ENCODE results near the gene SERPINA12. TPM values are rescaled to one million over a fixed set of nuclear protein-coding genes. Genes with fewer than 3 reads are reported as not detected.

The SERPINA12 gene, protein sequence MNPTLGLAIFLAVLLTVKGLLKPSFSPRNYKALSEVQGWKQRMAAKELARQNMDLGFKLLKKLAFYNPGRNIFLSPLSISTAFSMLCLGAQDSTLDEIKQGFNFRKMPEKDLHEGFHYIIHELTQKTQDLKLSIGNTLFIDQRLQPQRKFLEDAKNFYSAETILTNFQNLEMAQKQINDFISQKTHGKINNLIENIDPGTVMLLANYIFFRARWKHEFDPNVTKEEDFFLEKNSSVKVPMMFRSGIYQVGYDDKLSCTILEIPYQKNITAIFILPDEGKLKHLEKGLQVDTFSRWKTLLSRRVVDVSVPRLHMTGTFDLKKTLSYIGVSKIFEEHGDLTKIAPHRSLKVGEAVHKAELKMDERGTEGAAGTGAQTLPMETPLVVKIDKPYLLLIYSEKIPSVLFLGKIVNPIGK
- total RNA-seq = 1 to 10 TPM in 1 of 2 donors, under 1 TPM in 1; 0.82 to 1.1 TPM

GRCh38 chr14:94509356-94509755, at the start of gene SERPINA12:
TSS of gene SERPINA12 (minus strand) at chr14:94509469. CDS start at chr14:94498397, 11,072 bp downstream.
- intact Hi-C loops (cut with DNase I) = no loop called here
- no peak for DNase-seq (ENCODE audit: low spot score)
- Histone ChIP-seq H3K4me3 (no peak within 1 kb of the TSS), H3K27me3 (replicated peaks; ENCODE audit: insufficient read depth) (no peaks in the 10 kb centered on the region), H3K4me1 (replicated peaks) (no peaks in the 10 kb centered on the region), H3K36me3 (no peaks in the 10 kb centered on the region), H3K27ac (no peak within 1 kb of the TSS), H3K9me3 (no peaks in the 10 kb centered on the region)
- 78% methylated on average over 3 of the region's 3 CpGs for WGBS
- no peak for TF ChIP-seq CTCF (IDR thresholded peaks at IDR 0.05)
- no peak for TF ChIP-seq POLR2A (IDR thresholded peaks at IDR 0.05)
- TF ChIP-seq POLR2AphosphoS5 (IDR thresholded peaks at IDR 0.05) = no peak

GRCh38 chr14:94558842-94559241, 49.6 kb upstream of the SERPINA12 start:
- H3K27ac ChIP-seq = no peak overlapping the region
- no peaks in the 10 kb centered on the region for H3K27me3 ChIP-seq (replicated peaks; ENCODE audit: insufficient read depth)
- WGBS = 65% methylated on average over 2 of the region's 2 CpGs
- H3K9me3 ChIP-seq = no peaks in the 10 kb centered on the region
- TF ChIP-seq POLR2AphosphoS5 (IDR thresholded peaks at IDR 0.05) (no peak), CTCF (IDR thresholded peaks at IDR 0.05) (no peak), POLR2A (IDR thresholded peaks at IDR 0.05) (no peak)
- intact Hi-C loops (cut with DNase I) = no loop called here
- DNase-seq (ENCODE audit: low spot score) = no peak
- H3K4me3 ChIP-seq = no peak overlapping the region
- H3K4me1 ChIP-seq (replicated peaks) = no peaks in the 10 kb centered on the region
- no peaks in the 10 kb centered on the region for H3K36me3 ChIP-seq

DNA sequence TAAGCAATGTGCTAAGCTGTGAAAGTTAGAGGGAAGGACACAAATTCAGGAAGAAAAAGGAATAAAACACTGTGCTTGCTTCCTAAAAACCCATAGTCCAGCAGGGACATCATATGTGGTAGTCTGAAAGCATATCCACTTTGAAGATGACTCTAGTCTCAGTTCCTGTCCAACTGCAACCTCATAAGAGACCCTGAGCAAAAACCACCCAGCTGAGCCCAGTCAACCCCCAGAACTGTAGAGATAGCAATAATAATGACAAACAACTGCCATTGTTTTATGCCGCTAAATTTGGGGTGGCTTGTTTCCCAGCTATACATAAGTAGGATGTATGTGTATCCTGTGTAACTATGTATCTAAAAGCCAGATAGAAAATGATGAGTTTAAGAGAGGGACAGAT, 48.1 kb upstream of the SERPINA12 start:
- 85% methylated on average over 1 of the region's 1 CpG for WGBS
- intact Hi-C loops (cut with DNase I) = no loop called here
- H3K27me3 ChIP-seq (replicated peaks; ENCODE audit: insufficient read depth) = no peaks in the 10 kb centered on the region
- no peaks in the 10 kb centered on the region for H3K4me1 ChIP-seq (replicated peaks)
- H3K4me3 ChIP-seq = no peak overlapping the region
- no peak for TF ChIP-seq POLR2AphosphoS5 (IDR thresholded peaks at IDR 0.05)
- TF ChIP-seq POLR2A (IDR thresholded peaks at IDR 0.05) = no peak
- TF ChIP-seq CTCF (IDR thresholded peaks at IDR 0.05) = no peak
- H3K9me3 ChIP-seq = no peaks in the 10 kb centered on the region
- no peaks in the 10 kb centered on the region for H3K36me3 ChIP-seq
- no peak overlapping the region for H3K27ac ChIP-seq
- DNase-seq (ENCODE audit: low spot score) = no peak

DNA sequence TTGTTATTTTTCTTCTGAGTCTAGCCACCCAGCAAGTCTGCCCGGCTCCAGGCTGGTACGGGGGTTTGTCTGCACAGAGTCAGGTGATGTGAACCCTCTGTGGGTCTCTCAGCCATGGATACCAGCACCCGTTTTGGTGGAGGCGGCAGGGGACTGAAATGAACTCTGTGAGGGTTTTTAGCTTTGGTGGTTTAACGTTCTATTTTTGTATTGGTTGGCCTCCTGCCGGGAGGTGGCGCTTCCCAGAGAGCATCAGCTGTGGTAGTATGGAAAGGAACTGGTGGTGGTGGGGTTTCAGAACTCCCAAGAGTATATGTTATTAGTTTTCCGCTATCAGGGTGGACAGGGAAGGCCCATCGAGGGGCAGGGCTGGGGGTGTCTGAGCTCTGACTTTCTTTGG, 46.7 kb upstream of the SERPINA12 start:
- Histone ChIP-seq H3K9me3 (no peaks in the 10 kb centered on the region), H3K36me3 (no peaks in the 10 kb centered on the region), H3K4me1 (replicated peaks) (no peaks in the 10 kb centered on the region), H3K4me3 (no peak overlapping the region), H3K27ac (no peak overlapping the region), H3K27me3 (replicated peaks; ENCODE audit: insufficient read depth) (no peaks in the 10 kb centered on the region)
- 86% methylated on average over 9 of the region's 9 CpGs for WGBS
- no peak for DNase-seq (ENCODE audit: low spot score)
- TF ChIP-seq POLR2AphosphoS5 (IDR thresholded peaks at IDR 0.05) (no peak), CTCF (IDR thresholded peaks at IDR 0.05) (no peak), POLR2A (IDR thresholded peaks at IDR 0.05) (no peak)
- intact Hi-C loops (cut with DNase I) = no loop called here

DNA sequence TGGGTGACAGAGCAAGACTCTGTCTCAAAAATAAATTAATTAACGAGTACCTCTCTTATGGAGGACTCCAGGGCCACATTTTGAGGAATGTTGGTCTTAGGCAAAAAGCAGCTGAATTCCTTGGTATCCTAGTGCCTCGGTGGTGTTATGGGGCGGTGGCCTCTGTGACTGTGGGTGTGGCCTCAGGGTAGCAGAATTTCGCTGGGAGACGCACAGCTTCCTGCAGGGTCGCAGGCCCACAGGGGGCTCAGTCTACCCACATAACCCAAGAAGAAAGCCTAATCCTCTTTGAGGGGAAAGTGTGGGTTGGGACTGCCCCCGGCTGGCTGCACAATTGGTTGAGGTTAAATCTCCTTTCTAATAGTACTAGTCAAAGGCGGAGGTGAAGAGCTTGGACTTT, 40.8 kb upstream of the SERPINA12 start:
- H3K4me3 ChIP-seq = no peak overlapping the region
- H3K4me1 ChIP-seq (replicated peaks) = no peaks in the 10 kb centered on the region
- no peaks in the 10 kb centered on the region for H3K36me3 ChIP-seq
- no peaks in the 10 kb centered on the region for H3K27me3 ChIP-seq (replicated peaks; ENCODE audit: insufficient read depth)
- TF ChIP-seq CTCF (IDR thresholded peaks at IDR 0.05) = no peak
- TF ChIP-seq POLR2A (IDR thresholded peaks at IDR 0.05) = no peak
- no peak for TF ChIP-seq POLR2AphosphoS5 (IDR thresholded peaks at IDR 0.05)
- WGBS = 79% methylated on average over 8 of the region's 8 CpGs
- no peak for DNase-seq (ENCODE audit: low spot score)
- intact Hi-C loops (cut with DNase I) = no loop called here
- no peak overlapping the region for H3K27ac ChIP-seq
- no peaks in the 10 kb centered on the region for H3K9me3 ChIP-seq
